Fibroblast of lung (primary cell): ENCODE results near the gene STARD4.

Experiments
- CTCF ChIP-seq, 2 donors: IDR thresholded peaks in 1 of 2; conservative IDR thresholded peaks in 1 of 2; 1 replicate in 1 of 2; 2 replicates in 1 of 2; pipeline ENCODE4 v1.5.1; 2011 to 2012; ENCODE audit warnings: low read length in 2 of 2, control low read depth in 1 of 2, inconsistent platforms in 1 of 2, low read depth in 1 of 2, mild to moderate bottlenecking in 1 of 2
- EZH2 ChIP-seq: IDR thresholded peaks from 2 replicates; pipeline ENCODE4 v1.5.1; 2012; ENCODE audit warnings: low read length, control low read depth, mild to moderate bottlenecking; ENCODE audit errors: missing control alignments

GRCh38 chr5:111478898-111479297, 33.4 kb downstream of the STARD4 start:
- TF ChIP-seq CTCF (conservative IDR thresholded peaks at IDR 0.05 in 1 of 2, IDR thresholded peaks at IDR 0.05 in 1 of 2; ENCODE audit: low read depth in 1 of 2, low read length in 2 of 2) = no peak
- TF ChIP-seq EZH2 = no peak
